Activated naive CD4-positive, alpha-beta T cell treated with anti-CD3 and anti-CD28 coated beads for 36 hours (primary cell): ENCODE data around the gene PRKRIP1. TPM values are rescaled to one million over a fixed set of nuclear protein-coding genes. Genes with fewer than 3 reads are reported as not detected.

ENCODE experiments used
- CTCF ChIA-PET: fragments of 350-600 bp; sonication (Branson Sonifier 250); formaldehyde crosslinking; loops from one replicate; lab custom pipeline; 2021; ENCODE audit warnings: antibody characterized with exemption; lab: Charles Lee
- DNase-seq: peaks from one replicate; pipeline ENCODE4 v3.0.0-alpha.2; 2020
- H3K27ac Mint-ChIP-seq: one replicate; pipeline ENCODE4 v1.8.0; 2021; ENCODE audit warnings: mild to moderate bottlenecking, mixed read lengths
- H3K27me3 Mint-ChIP-seq: one replicate; pipeline ENCODE4 v1.8.0; 2021; ENCODE audit warnings: low read depth, mixed read lengths
- H3K36me3 Mint-ChIP-seq: one replicate; pipeline ENCODE4 v1.8.0; 2021; ENCODE audit warnings: low read depth, mixed read lengths
- H3K4me1 Mint-ChIP-seq: one replicate; pipeline ENCODE4 v1.8.0; 2021; ENCODE audit warnings: low read depth, mixed read lengths
- H3K4me3 Mint-ChIP-seq: one replicate; pipeline ENCODE4 v1.8.0; 2021; ENCODE audit warnings: mild to moderate bottlenecking, moderate library complexity, mixed read lengths
- H3K9me3 Mint-ChIP-seq: one replicate; pipeline ENCODE4 v1.8.0; 2021; ENCODE audit warnings: mixed read lengths
- intact Hi-C: fragments of 100-400 bp; cut with micrococcal nuclease; formaldehyde crosslinking; loops from one replicate; pipeline ENCODE4 v1.15.1; 2023
- total RNA-seq, 2 experiments: library from RNA; stranded (reverse); gene quantifications; one replicate each; pipeline ENCODE4 v1.2.3, GENCODE V29; 2021

The PRKRIP1 gene
- total RNA-seq, 2 experiments from 2014 or later = 17.8 to 18.5 TPM

- no peaks in the 10 kb centered on the region for H3K27me3 Mint-ChIP-seq
- peaks cover 8% of the 10 kb centered on the region for H3K36me3 Mint-ChIP-seq
- H3K27ac Mint-ChIP-seq = peak within 1 kb of the TSS; percentile 63
- peaks cover 27% of the 10 kb centered on the region for H3K4me1 Mint-ChIP-seq
- H3K4me3 Mint-ChIP-seq = peak within 1 kb of the TSS; percentile 91
- intact Hi-C loops = loop anchor here (1.0 to 5.0 kb wide), 6 partner anchors 33 to 283 kb away; partner anchors contain the start of genes FAM185A and PRKRIP1
- CTCF ChIA-PET = interaction anchor here (0.7 to 4.2 kb wide), 11 partner anchors 15 to 185 kb away, joined by 3 to 25 read pairs (median 4); no protein-coding TSS in a partner anchor
- DNase-seq = peak; percentile 94
- no peaks in the 10 kb centered on the region for H3K9me3 Mint-ChIP-seq
These were observed 68.6 kb downstream of the PRKRIP1 start, which contains the start of the genes ALKBH4 and LRWD1 for GRCh38 chr7:102464577-102465280. Gene ALKBH4, minus strand, starts transcription at chr7:102464863. Its CDS starts 27 bp downstream, at chr7:102464836. Gene LRWD1, plus strand, starts transcription at chr7:102464984. Its CDS starts 97 bp downstream, at chr7:102465081.

- Mint-ChIP-seq H3K9me3 (no peaks in the 10 kb centered on the region), H3K4me1 (peaks cover 27% of the 10 kb centered on the region), H3K27me3 (no peaks in the 10 kb centered on the region), H3K36me3 (peaks cover 8% of the 10 kb centered on the region), H3K27ac (no peak overlapping the region), H3K4me3 (peak overlapping the region; percentile 91)
- CTCF ChIA-PET = interaction anchor here (0.7 to 4.2 kb wide), 9 partner anchors 10 to 233 kb away, joined by 3 to 25 read pairs (median 5); no protein-coding TSS in a partner anchor
- intact Hi-C loops = no loop called here
- no peak for DNase-seq
These were observed 69.9 kb downstream of the PRKRIP1 start for GRCh38 chr7:102466097-102466496.

- Mint-ChIP-seq H3K4me1 (peaks cover 23% of the 10 kb centered on the region), H3K36me3 (peaks cover 5% of the 10 kb centered on the region), H3K9me3 (no peaks in the 10 kb centered on the region), H3K27ac (no peak overlapping the region), H3K27me3 (no peaks in the 10 kb centered on the region), H3K4me3 (no peak overlapping the region)
- intact Hi-C loops = no loop called here
- no peak for DNase-seq
- CTCF ChIA-PET = interaction anchor here (0.6 to 4.2 kb wide), 18 partner anchors 14 to 231 kb away, joined by 3 to 25 read pairs (median 4); no protein-coding TSS in a partner anchor
These were observed 71.7 kb downstream of the PRKRIP1 start for GRCh38 chr7:102467581-102468477.

GRCh38 chr7:102468478-102469350 is 72.6 kb downstream of the PRKRIP1 start:
- Mint-ChIP-seq H3K27me3 (no peaks in the 10 kb centered on the region), H3K4me1 (peaks cover 21% of the 10 kb centered on the region), H3K36me3 (peaks cover 5% of the 10 kb centered on the region), H3K27ac (no peak overlapping the region), H3K4me3 (no peak overlapping the region), H3K9me3 (no peaks in the 10 kb centered on the region)
- no peak for DNase-seq
- CTCF ChIA-PET = interaction anchor here (1.4 to 3.4 kb wide), 5 partner anchors 16 to 191 kb away, joined by 3 to 25 read pairs (median 4); no protein-coding TSS in a partner anchor
- intact Hi-C loops = no loop called here

GRCh38 chr7:102469351-102469971 is 73.3 kb downstream of the PRKRIP1 start:
- no peaks in the 10 kb centered on the region for H3K9me3 Mint-ChIP-seq

GRCh38 chr7:102469972-102470825 is 74.0 kb downstream of the PRKRIP1 start:
- no peak for DNase-seq
- peaks cover 17% of the 10 kb centered on the region for H3K4me1 Mint-ChIP-seq
- no peaks in the 10 kb centered on the region for H3K27me3 Mint-ChIP-seq
- H3K4me3 Mint-ChIP-seq = no peak overlapping the region
- CTCF ChIA-PET = interaction anchor here (1.0 kb wide), 1 partner anchor 33 kb away, joined by 3 read pairs; no protein-coding TSS in a partner anchor
- H3K27ac Mint-ChIP-seq = no peak overlapping the region
- H3K9me3 Mint-ChIP-seq = no peaks in the 10 kb centered on the region
- intact Hi-C loops = no loop called here
- peaks cover 4% of the 10 kb centered on the region for H3K36me3 Mint-ChIP-seq

More at GRCh38 chr7:102469351-102469971, 73.3 kb downstream of the PRKRIP1 start:
- H3K4me3 Mint-ChIP-seq = no peak overlapping the region
- intact Hi-C loops = no loop called here
- peaks cover 4% of the 10 kb centered on the region for H3K36me3 Mint-ChIP-seq
- no peak for DNase-seq
- H3K4me1 Mint-ChIP-seq = peaks cover 17% of the 10 kb centered on the region
- no peaks in the 10 kb centered on the region for H3K27me3 Mint-ChIP-seq
- no peak overlapping the region for H3K27ac Mint-ChIP-seq
- CTCF ChIA-PET = interaction anchor here (1.4 kb wide), 1 partner anchor 57 kb away, joined by 3 read pairs; no protein-coding TSS in a partner anchor

- intact Hi-C loops = no loop called here
- H3K27ac Mint-ChIP-seq = no peak overlapping the region
- H3K36me3 Mint-ChIP-seq = peaks cover 4% of the 10 kb centered on the region
- CTCF ChIA-PET = no interaction called here
- no peaks in the 10 kb centered on the region for H3K27me3 Mint-ChIP-seq
- H3K4me3 Mint-ChIP-seq = no peak overlapping the region
- H3K9me3 Mint-ChIP-seq = no peaks in the 10 kb centered on the region
- peaks cover 5% of the 10 kb centered on the region for H3K4me1 Mint-ChIP-seq
- DNase-seq = no peak
These were observed 75.6 kb downstream of the PRKRIP1 start for GRCh38 chr7:102471791-102472125.

- intact Hi-C loops = no loop called here
- no peaks in the 10 kb centered on the region for H3K4me1 Mint-ChIP-seq
- no peak overlapping the region for H3K27ac Mint-ChIP-seq
- H3K4me3 Mint-ChIP-seq = no peak overlapping the region
- H3K36me3 Mint-ChIP-seq = peaks cover 2% of the 10 kb centered on the region
- CTCF ChIA-PET = no interaction called here
- DNase-seq = no peak
- no peaks in the 10 kb centered on the region for H3K27me3 Mint-ChIP-seq
- H3K9me3 Mint-ChIP-seq = no peaks in the 10 kb centered on the region
These were observed 76.2 kb downstream of the PRKRIP1 start for GRCh38 chr7:102472126-102473041.

GRCh38 chr7:102473271-102473991 is 77.3 kb downstream of the PRKRIP1 start:
- intact Hi-C loops = no loop called here
- DNase-seq = no peak
- no peaks in the 10 kb centered on the region for H3K4me1 Mint-ChIP-seq
- no peak overlapping the region for H3K4me3 Mint-ChIP-seq
- H3K27ac Mint-ChIP-seq = no peak overlapping the region
- H3K36me3 Mint-ChIP-seq = peaks cover 2% of the 10 kb centered on the region
- no peaks in the 10 kb centered on the region for H3K27me3 Mint-ChIP-seq
- CTCF ChIA-PET = no interaction called here
- H3K9me3 Mint-ChIP-seq = no peaks in the 10 kb centered on the region
